NCI-H82 (cell line): ENCODE results near the gene SEZ6L2.
"Not testable (repeated sequence)": the region's sequence is repeated elsewhere in the genome, so short reads cannot be mapped to it uniquely, and the experiment has no call there.

Experiments used
- DNase-seq: peaks from one replicate; lab custom pipeline; 2025; lab: John Stamatoyannopoulos, UW

The SEZ6L2 gene

DNA sequence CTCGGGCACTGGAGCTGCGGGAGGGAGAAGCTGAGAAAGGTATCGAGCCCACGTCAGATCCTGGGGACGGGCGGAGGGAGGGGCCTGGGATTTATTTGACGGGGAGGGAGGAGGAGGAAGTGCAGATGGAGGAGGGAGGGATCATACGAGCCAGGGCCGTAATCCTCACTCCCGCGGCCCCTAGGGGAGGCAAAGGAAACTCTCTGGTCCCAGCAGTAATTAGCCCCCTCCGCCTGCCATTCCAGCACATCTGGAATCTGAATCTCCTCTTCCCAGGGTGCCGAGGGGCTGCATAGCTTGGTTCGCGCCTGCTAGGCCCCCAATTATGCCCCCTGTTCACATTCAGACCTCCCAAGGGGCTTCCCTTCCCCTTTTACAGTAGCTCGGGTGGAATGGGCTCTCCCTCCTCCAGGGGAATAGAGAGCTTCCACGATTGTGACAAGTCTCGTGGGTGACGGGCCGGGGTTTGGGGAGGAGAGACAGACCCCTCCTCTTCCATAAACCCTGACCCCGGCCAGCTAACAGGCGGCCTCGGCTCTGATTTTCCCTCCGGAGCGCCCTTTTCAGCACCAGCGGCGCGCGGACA is at the start of gene SEZ6L2:
Gene SEZ6L2 (minus strand): TSS at position 35 of the 586 bp plus-strand sequence. CDS start 531 bp downstream, outside the sequence.
- peak; percentile 98 for DNase-seq

DNA sequence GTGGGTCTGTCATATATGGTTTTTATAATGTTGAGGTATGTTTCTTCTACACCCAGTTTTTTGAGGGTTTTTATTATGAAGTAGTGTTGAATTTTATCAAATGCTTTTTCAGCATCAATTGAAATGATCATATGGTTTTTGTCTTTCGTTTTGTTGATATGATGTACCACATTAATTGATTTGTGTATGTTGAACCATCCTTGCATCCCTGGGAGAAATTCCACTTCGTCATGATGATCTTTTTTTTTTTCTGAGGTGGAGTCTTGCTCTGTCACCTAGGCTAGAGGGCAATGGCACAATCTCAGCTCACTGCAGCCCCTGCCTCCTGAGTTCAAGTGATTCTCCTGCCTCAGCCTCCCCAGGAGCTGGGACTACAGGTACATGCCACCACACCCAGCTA is 48.5 kb upstream of the SEZ6L2 start:
- DNase-seq, result no peak

DNA sequence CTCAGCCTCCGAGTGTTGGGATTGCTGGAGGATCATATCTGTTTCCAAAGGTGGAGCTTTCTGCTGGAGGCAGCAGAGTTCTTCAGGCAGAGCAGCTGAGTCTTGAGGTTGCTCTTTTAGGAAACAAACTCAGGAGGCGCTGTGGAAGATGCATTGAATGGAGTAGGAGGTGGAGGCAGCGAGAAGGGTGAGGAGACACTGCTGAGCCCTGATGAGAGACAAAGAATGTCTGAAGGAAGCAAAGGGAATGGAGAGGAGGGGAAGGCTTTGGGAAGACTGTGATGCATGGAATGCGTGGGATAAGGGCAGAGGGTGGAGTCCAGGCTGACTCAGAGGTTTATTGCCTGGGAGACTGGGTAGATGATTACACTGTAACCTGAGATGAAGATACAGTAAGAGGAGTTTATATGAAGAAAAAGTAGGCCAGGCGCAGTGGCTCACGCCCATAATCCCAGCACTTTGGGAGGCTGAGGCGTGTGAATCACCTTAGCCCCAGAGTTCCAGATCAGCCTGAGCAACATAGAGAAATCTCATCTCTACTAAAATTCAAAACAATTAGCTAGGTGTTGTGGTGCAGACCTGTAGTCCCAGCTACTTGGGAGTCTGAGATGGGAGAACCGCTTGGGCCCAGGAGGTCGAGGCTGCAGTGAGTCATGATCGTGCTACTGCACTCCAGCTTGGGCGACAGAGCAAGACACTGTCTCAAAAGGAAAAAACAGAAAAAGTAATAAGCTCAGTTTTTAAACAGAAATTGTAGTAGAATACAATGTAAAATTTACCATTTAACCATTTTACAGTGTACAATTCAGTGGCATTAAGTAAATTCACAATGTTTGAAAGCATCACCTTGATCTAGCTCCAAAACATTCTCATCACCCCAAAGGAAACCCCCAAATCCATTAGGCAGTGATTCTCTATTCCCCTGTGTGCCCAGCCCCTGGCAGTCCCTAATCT is 44.8 kb upstream of the SEZ6L2 start:
- peak; percentile 70 for DNase-seq

DNA sequence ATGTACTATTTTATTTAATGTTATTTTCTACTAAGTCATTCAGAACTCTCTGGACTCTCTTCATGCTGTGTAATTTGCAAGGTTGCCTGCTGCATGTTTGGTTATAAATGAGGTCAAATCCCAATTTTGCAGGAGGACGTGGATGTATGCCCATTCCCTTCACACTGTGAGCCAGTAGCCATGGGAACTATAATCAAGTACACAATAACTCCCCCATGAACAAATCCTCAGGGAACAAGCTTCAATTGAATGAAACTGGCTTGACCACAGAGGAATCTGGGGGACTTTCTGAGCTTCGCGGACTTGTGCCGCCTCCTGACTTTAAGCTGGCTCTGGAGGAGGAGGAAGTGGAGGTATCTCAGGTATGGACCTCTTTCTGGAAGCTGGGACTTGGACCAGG is 41.3 kb upstream of the SEZ6L2 start:
- DNase-seq, result no peak

DNA sequence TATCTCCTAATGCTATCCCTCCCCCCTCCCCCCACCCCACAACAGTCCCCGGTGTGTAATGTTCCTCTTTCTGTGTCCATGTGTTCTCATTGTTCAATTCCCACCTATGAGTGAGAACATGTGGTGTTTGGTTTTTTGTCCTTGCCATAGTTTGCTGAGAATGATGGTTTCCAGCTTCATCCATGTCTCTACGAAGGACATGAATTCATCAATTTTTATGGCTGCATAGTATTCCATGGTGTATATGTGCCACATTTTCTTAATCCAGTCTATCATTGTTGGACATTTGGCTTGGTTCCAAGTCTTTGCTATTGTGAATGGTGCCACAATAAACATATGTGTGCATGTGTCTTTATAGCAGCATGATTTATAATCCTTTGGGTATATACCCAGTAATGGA is 32.4 kb upstream of the SEZ6L2 start:
- not testable (repeated sequence) for DNase-seq

DNA sequence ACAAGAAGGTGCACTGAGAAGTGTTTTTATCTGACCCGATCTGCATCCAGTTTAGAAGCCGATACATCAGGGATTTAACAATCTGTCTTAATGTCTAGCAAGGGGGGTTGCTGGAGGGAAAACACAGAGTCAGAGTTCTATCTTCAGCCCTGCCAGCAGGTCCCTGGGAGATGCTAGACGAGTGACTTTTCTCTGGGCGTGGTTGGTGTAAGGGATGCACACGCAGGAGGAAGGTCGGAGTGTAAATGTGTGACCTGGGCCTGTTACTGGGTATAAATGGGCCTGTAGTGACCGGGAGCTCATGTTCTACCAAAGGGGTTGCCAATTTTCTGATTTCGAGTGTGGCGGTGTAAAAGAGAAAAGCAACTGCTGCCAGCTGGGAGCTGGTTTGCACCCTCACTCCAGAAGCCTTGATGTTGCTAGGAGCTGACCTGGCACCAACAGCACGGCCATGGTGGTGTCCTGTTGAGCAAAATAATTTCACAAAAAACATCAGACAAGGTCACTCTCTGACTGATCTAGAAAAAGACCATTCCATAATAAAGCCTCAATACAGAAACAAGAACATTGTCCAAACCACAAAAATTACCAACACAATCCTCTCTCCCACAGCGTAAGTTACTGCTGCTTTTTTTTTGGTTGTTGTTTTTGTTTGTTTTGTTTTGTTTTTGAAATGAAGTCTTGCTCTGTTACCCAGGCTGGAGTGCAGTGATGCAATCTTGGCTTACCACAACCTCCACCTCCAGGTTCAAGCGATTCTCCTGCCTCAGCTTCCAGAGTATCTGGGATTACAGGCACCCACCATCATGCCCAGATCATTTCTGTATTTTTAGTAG is 27.9 kb upstream of the SEZ6L2 start:
- DNase-seq, result peak; percentile 42

DNA sequence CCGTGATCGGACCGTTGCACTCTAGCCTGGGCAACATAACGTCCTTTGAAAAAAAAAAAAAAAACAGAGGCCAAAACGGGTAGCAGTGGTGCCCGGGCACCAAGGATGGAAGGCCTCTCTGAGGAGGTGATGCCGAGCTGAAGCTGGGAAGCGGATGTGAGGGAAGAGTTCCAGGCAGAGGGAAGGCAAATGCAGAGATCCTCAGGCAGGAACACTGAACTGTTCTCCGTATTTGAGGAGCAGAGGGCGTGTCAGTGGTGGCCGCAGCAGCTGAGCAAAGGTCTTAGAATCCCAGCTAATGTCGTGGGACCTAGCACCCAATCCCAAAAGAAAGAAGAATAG is 27.3 kb upstream of the SEZ6L2 start:
- DNase-seq, result peak; percentile 61

DNA sequence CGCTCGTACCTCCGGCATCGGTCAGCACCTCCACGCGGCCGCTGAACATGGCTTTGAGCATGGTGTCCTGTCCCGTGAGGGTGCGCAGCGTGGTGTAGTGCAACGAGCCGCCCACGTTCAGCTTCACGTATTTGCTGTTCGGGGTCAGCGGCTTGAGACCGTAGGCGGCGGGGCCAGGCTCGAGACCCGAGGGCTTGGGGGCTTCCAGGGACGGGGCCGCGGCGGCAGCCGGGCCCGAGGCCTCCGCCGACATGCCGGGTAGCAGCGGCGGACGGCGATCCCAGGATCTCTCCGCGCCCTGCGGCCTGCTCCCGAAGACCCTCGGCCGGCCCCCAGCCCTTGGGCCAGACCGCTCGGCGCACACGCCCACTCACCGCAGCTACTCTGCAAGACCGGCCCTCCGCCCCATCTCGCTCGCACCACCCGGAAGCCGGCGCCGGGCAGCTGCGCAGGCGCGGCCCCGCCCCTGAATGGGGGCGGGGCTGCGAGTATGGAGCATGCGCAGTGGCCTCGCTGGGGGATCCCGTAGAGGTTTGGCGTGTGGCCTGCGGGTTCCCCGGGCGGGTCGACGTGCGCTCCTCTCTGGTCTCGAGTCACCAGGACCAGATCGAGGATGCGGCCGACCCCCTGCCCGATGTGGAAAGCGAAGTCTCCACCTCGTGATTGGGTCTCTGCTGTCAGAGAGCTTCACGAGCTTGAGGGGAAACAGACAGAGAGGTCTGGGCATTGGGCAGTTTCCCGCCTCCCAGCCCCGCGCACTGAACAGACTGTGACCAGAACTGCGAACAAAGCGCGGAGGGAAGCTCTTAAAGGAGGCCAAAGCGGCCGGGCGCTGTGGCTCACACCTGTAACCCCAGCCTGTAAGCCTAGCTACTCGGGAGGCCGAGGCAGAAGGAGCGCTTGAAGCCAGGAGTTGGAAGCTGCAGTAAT is 26.7 kb upstream of the SEZ6L2 start, which contains the start of gene KCTD13:
Gene KCTD13 (minus strand): TSS at position 446 of the 930 bp plus-strand sequence. CDS start 193 bp downstream, at position 253.
- peak; percentile 82 for DNase-seq

DNA sequence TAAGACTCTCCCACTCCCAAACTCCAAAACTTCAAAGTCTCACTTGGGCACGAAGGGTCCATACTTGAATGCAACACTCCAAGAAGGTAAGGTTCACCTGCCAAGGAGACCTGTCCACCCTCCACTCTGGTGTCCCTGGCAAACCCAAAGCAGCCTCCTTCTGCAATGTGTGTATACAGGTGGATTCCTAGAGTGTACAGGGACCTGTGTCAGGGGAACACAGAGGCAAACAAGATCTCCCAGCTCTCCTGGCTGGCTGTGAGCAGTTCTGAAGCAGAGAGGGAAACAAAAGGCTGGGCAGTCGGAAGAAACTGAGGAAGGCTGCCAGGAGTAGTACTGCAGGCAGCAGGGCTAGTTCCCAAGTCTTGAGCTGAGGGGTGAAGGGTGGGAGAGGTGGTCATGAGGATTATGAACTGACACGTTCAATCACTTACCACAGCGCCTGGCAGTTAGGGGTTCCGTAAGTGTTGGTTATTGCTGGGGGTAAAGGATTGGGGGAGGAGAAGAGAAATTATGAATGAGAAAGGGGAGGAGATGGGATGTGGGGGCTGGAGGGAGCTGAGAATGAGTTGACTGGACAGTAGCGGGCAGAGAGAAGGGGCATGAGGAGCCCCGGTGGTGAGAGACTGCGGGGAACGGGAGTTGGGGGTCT is 25.9 kb upstream of the SEZ6L2 start:
- no peak for DNase-seq

DNA sequence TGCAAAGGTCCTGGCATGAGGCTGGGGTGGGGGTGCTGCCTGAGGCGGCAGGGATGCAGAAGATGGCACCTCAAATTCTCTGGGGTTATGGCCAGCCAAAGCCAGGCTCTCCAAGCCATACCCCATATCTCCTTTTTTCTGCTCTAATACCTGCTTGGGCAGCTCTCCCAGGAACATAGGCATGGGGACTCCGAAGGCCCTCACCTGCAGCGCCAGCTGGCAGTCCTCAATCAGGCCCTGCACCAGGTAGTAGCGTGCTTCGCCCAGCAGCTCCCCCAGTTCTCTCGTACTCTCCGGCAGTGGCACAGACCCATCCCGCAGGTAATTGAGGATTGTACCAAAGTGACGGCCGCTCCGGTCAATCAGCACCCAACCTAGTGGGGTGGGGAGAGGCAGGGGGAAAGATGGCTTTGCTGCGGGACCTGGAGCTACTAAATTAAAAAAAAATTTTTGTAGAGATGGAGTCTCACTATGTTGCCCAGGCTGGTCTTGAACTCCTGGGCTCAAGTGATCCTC is 23.7 kb upstream of the SEZ6L2 start:
- DNase-seq, result no peak

DNA sequence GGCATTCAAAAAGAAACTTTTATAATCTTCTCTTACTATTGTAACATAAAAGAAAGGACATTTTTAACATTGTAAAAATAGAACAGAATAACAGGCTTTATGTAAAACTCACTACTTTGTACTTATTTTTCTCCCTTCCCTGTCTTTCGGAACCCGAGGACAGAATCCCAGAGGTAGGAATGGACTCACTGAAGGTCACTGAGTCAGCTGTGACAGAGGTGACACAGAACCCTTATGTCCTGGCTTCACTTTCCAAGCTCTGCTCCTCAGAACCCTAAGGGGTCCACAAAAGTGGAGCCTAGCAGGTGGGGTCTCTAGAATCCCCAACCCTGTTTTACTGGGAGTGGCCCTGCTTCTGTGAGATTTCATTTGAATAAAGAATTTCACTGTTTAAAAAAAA is 23.0 kb upstream of the SEZ6L2 start:
- DNase-seq, result no peak

DNA sequence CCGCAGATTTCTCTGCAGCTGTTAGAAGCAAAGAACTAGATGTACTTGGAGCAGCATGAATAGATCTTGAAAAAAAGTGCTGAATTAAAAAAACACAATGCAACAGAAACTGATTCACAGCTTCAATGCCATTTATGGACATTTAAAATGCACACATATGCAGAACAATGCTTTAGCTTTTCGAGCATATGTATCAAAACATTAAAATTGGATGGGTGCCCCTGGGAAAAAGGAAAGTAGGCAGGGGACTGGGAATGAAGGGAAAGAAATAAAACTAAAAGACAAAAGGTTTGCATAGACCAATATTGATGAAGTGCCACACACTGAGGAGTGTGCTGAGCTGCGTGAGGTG is 21.7 kb upstream of the SEZ6L2 start:
- DNase-seq, result no peak

DNA sequence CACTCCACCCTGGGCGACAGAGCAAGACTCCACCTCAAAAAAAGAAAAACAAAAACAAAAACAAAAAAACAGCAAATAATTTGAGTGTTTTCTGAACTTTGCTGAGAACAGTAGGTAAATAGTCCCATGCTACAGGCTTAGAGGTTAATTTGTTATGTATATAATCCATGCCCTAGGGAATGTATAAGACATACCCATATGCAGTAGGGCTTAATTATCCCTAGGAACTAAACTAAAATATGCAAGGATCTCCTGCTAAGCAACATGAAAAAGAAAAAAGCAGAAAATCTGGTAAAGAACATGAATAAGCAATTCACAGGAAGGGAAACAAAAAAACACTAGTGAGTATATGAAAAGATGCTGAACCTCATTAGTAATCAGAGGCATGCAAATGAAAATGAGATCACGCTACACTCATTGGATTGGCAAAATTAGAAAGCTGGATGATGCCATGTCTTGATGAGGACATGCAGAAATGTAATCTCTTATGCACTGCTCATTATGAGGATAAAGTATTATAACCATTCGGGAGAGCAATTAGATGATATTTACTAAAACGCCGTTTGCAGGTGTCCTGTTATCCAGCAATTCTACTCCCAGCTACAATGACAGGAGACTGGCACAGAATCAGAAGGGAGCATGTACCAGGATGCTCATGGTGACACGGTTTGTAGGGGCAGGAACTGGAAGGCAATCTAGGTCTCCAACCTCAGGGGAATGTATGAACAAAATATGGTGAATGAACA is 21.1 kb upstream of the SEZ6L2 start:
- no peak for DNase-seq

DNA sequence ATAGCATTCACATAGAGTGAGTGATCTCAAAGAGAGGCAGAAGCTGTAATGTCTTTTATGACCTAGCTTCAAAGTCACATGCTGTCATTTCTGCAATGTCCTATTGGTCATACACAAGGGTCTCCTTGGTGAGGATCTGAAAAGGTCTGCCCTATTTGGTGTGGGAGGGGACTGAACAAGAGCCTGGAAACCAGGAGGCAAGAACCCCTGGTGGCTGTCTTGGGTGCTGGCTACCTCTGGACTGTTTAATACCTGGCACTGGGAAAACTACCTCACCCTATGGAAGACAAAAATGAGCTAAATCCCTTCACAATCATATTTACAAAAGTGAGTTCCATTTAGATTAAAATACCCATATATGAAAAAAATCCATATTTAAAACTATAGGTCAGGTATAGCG is 17.6 kb upstream of the SEZ6L2 start:
- DNase-seq, result no peak

DNA sequence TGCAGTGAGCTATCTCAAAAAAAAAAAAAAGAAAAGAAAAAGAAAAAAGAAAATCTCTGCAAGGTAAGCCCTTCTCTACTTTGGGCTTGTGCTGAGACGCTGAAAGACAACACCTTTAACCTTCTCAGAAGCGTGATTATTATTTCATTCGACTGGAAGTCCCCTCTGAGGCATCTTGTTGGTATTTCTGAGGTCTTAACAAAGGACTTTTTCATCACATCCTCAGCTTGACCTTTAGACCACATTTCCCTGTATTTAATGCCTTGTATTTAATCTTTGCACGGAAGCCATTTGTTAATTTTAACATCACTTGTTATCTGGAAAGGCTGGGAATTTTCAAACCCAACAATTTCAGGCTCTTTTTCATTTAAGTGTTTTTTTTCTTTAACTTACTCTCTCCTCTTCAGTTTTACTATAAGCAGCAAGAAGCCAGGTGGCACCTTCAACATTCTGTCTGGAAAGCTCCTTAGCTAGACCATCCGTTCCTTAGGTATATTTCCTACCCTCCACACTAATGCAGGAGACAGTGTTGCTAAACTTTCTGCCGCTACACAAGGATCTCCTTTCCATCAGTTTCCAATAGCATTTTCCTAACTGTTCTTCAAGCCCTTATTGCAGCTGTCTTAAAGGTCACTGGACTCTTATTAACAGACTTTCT is 16.4 kb upstream of the SEZ6L2 start:
- DNase-seq, result no peak

DNA sequence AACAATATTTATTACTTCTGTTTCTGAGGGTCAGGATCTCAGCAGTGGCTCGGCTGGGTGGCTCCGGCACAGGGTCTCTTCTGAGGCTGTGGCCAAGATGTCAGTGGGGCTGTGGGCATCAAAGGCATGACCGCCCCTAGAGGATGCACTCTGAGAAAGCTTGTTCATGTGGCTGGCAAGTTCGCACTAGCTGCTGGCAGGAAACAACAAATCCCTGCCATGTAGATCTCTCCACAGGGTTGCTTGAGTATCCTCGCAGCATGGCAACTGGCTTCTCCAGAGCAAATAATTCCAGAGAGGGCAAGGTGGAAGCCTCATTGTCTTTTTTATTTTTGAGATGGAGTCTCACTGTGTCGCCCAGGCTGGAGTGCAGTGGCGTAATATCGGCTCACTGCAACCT is 14.2 kb upstream of the SEZ6L2 start:
- DNase-seq, result no peak

DNA sequence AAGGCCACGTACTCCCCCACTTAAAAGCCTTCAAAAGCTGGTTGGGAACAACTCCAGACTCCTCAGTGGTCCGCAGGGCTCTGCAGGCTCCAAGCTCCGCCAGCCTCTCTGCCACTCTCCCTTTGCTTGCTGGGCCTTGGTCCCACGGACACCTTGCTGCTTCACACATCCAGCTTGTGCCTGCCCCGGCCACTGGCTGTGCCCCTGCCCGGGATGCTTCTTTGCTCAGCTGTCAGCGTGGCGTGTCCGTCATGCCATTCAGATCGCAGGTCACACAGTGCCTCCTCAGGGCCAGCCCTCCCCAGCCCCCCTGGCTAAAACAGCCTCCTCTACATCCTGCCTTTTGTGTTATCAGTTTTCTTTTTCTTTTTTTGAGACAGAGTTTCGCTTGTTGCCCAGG is 12.7 kb upstream of the SEZ6L2 start:
- DNase-seq, result no peak

DNA sequence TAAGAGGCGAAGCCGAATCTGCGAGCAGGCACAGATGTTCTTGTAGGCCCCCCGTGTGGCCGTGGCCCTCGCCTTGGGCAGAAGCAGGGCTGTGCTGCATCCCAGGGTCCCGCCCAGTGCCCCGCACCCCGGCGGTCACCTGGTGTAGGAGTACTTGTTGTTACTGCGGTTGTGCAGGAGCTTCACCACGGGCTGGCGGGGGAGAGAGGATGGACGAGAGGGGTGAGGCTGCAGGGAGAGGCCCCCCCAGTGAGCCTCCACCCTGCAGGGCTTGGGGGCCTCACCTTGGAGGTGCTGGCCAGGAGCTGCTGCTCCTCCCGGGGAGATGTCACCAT is 12.3 kb upstream of the SEZ6L2 start:
- no peak for DNase-seq

DNA sequence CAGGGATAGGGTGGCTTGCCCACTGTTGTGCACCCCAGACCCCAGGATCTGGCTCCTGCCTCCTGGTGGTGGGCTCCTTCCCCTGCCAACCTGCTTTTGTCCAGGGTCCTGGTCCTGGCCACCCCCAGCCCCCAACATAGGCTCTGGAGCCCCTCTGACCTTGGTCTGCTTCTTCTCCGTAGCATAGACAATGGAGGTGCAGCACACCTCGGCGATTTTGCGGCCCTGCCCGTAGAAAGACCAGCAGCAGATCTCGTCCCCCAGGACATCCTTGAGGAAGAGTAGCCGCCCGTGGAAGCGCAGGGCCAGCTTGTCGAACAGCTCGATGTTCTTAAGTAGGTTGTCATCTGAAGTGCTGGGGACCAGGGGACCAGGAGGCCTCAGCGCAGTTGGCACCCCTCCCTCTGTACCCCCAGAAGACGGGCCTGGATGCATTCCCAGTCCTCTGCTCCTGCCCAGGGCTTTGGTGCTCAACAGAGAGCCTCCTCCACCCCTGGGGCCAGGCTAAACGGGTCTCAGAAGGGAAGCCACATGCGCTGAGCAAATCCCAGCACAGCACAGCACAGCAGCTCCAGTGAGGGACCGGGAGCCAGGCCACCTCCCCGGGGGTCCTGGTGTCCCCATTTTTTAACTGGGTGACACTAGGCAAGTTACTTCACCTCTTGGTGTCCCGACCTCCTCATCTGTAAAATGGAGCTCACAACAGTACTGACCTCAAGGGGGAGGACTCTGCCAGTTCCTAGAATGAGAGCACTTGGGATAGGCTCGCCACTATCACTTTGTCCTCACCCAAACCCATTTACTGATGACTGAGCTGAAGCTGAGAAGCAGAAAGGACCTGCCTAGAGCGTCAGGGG is 11.7 kb upstream of the SEZ6L2 start:
- no peak for DNase-seq
